Stimulated activated CD8-positive, alpha-beta memory T cell treated with anti-CD3 and anti-CD28 coated beads, Interleukin-7, amount 100 ng/mL, for 1 hour (primary cell): ENCODE measurements around the gene NPAS2.

Experiments
- DNase-seq, 2 donors: peaks; one replicate each; pipeline ENCODE4 v3.0.0-alpha.2; 2020; ENCODE audit warnings: low read depth in 2 of 2

The NPAS2 gene

DNA sequence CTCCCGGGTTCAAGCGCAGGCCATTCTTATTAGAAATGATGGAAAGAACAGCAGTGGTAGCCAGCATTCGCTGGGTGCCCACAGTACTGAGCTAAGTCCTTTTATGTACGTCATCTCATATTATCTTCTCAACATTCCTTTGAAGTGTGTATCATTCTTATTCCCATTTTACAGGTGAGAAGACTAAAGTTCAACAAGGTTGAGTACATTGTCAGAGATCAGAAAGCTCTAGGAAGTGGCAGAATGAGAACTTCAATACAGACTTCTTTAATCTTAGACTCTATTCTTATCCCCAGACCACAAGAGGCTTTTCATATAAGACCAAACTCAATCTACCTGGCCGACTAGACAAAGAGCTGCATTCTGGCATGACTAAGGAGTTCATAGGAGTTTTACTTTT is 86.7 kb downstream of the NPAS2 start:
- no peak for DNase-seq

DNA sequence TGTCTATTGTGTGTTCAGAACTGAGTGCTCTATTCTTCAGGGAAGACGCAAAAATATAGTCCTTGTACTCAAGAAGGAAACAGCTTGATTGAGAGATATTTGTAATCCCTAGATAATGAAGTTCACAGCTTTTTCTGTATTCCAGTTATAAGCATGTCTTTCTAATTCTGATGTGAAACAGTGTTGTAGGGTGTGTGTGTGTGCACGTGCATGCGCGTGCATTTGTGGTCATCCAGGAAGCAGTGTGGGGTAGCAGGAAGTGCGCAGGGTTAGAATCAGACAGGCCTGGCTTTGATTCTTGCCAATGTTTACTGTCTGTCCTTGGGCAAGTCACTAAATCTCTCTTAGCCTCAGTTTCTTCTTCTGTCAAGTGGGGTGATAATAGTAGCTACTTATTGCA is 87.9 kb downstream of the NPAS2 start:
- DNase-seq, result no peak

DNA sequence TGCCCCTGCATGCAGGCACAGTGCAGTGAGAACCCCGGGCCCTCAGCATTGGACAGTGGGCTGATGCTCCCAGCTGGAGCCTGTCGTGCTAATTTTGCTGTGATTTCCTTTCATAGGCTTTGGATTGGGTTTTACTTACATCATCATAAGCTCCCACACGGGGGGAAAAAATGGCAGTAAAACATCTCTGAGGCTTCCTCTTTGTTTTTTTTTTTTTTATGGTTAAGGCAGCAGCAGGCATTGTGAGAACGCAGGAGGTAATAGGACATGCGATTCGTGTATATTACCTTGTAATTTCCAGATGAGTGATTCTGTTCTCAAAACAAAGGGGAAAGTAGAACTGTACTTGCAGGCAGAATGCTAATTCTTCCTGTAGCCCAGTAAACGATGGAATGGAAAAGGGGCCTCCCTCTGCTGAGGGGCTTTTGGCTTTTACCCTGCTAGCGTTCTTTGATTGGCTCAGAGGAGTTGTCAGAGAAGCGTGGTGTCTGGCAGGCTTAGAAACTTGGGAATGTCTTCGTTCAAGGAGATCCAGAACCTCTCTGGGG is 89.7 kb downstream of the NPAS2 start:
- DNase-seq, result no peak

DNA sequence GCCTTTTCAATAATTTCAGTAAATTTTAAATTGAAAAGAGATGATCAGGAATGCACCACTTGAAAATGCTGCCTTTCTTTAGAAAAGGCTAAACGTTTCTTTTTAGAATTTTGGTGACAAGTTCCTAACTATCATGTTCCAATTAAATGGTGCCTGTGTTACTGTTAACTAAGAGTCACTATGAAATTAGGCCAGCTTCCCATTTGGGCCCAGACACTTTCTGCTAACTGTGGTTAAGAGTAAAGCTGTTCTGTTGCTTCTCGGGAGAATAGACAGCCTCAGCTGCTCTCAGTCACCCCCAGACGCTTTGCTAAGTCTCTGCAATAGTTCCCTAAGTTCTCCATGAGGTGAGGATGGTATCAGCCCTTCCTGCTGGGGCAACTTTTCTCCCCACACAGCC is 90.2 kb downstream of the NPAS2 start:
- no peak for DNase-seq

DNA sequence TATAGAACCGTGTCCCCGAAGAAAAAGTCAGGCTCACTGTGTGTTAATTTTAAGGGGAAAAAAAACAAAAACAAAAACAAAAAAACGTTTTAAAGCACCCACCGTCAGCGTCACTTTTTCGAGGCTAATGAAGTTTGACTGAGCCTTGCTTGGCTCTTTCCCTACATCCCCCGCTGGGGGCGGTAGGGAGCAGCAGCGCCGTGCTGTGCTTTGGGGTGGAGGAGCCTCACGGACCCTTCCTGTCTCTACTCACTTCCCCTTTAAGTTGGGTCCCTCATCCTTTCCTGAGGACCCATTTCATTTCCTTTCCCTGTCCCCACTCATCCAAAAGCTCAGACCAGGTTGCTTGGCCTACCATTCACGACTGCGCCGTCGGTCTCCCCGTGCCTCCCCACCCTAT is 99.4 kb downstream of the NPAS2 start:
- no peak for DNase-seq

DNA sequence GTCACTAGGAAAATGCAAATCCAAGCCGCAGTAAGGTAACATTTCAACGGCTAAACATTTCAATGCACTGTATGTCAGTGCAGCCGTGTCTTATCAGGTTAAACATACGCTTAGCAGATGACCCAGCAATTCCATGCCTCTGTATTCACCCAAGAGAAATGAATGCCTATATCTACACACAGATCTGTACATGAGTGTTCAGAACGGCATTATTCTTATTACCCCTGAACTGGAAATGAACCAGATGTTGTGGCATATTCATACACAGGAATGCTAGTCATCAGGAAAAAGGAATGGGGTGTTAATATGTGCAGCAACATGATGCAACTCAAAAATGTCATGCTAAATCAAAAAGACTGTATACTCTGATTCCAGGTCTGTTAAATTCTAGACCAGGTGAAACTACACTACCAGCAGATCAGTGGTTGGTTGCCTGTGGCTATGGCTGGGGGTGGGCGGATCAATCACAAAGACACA is 101.8 kb downstream of the NPAS2 start:
- DNase-seq, result no peak

DNA sequence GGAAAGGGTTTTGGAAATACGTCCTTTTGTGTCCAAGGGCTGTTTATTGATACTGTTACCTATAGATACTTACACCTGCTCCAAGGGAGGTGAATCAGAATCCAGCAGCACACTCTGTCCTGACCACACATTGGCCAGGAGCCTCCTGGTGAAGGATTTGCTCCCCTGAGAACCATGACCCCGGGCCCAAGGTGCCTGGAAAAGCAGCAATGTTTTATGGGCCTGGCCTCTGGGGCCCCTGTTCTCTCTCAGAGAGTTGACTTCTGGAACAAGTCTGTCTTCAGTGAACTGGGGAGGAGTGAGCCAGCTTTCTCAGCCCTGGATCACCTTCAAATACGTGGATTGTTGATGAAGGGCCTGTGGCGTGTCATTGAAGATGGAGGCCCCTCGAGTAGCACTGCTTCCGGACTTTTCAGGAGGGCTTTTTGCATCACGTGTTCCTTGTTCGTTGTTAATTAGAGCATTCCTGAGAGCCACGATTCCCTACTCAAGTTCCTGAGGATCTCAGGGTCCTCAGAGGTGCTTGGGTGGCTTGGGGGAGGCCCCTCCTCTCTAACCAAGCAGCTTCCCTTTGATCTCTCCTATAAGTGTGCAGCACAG is 103.6 kb downstream of the NPAS2 start:
- DNase-seq, result no peak

DNA sequence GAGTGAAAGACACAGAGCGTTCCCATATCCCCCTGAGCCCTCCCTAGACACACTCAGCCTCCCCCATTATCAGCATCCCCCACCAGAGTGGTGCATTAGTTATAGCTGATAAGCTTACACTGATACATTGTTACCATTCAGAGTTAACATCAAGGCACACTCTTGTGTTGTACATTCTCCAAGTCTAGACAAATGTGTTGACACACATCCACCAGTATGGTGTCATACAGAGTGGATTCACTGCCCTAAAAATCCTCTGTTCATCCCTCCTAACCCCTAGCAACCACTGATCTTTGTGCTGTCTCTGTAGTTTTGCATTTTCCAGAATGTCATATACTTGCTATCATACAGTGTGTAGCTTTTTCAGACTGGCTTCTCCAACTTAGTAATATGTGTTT is 104.2 kb downstream of the NPAS2 start:
- no peak for DNase-seq

DNA sequence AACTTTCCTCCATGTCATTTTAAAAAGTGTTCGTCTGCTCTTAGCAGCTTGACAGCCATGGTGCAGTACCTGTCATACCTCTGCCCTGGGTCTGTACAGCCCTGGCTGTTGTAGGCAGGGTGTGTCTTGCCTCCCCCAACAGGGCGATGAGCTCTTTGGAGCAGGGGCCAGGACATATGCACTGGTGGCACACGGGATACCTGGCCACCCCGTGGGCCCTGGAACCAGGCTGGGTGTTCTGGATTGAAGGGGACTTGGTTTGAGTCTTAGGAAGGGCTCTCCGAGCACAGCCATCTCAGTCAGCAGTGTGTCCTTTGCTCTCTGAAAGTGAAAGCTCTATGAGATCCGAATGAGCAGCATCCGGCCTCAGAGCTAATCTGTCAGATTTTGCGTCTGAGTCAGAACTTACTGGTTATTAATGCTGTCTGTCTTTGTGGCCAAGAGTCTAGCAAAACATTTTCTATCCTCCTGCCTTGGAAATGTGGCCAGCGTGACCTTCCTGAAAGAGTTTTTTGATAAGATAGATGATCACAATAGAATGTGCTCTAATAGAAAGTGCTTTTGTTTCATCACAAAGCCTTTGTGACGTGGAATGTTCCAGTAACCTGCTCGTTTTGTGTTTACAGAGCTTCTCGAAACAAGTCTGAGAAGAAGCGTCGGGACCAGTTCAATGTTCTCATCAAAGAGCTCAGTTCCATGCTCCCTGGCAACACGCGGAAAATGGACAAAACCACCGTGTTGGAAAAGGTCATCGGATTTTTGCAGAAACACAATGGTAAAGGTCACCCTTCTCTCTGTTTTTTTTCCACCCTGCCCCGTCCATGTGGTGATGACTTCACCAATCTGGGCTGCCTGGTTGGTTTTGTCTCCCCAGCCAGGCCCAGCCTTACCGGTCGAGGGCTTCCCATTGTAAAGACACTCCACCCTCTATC is 104.8 kb downstream of the NPAS2 start:
- no peak for DNase-seq

DNA sequence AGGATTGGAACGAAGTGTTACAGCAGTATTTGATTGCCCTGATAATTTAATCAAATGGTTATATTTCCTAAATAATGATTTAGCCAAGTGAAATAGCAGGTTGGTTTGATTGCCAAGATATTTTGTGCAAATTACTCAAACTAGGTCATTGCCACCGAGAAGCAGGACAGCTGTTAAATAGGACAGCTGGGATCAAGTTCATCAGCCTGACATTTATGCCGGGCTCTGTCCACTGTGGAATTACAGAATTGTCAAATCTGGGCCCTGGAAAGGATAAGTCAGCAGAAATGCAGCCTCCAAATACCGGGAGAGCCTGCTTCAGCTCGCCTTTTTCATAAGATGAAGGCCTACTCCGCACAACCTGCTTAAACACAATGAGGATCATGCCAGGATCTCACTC is 108.3 kb downstream of the NPAS2 start:
- no peak for DNase-seq

DNA sequence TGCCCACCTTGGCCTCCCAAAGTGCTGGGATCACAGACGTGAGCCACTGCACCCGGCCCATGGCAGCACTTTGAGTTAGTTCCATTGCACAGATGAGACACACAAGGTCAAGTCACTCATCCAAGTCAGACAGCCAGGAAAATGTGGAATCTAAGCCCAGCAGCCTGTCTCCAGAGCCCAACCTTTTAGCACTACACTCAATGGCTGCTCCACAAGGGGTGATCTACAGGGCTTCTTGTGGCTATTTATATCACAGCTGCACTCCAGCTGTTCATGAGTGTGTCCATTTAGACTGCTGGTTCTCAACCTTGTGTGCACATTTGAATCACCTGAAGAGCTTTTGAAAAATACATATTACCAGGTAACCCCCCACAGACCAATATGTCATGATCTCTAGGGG is 109.2 kb downstream of the NPAS2 start:
- no peak for DNase-seq

DNA sequence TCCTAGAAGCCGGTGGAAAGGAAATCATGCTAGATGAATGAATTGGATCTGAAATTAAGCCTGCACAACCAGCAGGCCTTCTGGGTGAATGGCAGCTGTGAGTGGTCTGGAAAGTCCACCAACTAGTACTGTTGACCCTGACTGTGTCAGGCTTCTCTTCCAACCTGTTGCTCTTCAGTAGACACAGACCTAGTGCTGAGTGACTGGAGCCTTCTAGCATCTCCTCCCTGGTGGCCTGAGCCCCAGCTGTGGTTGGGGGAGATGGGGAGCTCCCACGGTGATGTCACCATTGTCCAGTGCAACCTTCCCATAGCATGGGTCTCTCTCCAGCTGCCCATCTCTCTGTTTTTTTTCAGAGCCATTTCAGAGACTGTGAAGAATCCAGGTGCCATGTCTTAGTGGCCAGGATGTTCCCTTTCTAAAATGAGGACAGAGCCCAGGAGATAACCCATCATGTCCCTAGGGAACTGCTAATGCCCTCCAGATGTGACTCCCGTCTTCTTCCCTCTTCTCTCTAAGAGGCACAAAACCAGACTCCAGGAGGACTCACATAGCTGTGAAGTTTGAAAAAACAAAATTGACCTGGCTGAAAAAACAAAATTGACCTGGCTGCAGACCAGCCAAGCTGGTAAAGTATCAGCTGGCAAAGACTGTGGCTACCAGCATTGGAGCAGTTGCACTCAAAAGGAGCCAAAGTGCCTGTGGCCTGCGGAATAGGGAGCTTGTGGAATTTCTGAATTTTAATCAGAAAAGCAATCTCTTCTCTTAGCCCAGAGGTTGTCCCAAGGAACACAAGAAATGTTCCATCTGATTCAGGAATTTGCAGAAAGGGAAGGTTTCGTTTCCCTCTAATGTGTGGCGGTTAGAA is 114.8 kb downstream of the NPAS2 start:
- no peak for DNase-seq

DNA sequence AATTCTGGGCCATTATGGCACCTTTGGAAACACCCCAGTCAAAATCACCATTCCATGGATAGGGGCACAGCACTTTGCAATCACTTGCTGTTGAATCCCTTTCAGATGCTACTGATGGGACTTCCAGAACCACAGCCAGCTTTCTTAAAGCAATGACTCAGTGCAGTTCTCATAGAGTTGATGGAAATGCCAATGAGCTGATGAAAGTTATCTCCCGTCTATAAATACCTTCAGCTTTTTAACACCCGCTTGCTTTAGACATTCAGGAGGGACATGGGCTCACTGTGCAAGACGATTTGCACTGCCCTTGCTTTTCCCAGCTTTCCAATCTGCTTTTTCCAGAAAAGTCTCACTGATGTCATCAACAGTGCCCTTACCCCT is 115.4 kb downstream of the NPAS2 start:
- DNase-seq, result no peak

DNA sequence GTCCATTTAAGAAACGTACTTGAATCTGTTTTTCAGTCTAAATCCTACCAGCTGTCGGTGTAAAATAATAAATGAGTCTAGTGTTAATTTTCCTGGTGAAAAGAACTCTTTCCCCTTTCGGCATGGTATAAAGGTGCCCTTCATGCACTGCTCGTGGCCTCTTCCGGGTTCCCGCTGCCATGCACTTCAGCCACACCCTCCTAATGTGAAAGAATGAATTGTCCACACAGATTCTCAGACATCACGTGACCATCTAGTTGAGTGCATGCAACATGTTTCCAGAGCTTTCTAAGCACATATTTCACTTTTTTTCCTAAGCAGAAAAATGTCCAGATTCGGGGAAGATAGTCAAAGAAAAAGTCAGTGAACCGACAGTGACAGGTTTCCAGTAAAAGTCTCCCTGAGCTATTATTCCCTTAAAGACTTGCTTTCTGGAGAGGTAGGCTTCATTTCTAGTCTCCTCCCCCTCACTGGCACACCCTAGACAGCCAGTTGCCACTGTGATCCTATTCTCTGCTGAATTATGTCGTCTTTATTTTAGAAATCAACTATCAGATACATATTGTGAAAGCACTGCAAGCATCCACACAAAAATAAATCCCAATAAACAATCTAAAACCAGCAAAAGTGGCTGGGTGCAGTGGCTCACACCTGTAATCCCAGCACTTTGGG is 116.3 kb downstream of the NPAS2 start:
- no peak for DNase-seq

DNA sequence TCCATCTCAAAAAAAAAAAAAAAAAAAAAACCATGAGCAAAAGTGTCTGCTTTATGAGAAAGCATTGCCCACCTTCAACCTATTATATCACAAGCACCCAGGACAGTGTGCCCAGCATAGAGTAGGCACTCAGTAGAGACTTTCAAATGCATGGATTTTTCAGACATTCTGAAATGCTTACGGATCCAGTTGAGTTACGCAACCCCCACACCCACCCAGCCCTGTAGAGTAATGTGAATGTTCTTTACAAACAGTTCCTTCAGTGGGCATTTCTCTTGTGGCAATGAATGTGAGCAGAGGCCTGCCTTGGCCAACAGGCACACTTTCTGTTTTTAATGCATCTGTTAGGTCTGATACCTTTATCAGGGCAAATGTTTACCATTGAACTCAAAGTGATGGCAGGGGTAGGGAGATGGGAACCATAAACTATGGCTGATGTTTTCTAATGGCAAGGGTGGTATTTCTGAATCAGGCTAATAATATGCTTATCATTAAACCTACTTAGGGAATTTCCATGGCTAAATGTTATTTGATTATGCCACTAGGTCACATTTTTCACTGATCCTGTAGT is 117.1 kb downstream of the NPAS2 start:
- DNase-seq, result no peak

DNA sequence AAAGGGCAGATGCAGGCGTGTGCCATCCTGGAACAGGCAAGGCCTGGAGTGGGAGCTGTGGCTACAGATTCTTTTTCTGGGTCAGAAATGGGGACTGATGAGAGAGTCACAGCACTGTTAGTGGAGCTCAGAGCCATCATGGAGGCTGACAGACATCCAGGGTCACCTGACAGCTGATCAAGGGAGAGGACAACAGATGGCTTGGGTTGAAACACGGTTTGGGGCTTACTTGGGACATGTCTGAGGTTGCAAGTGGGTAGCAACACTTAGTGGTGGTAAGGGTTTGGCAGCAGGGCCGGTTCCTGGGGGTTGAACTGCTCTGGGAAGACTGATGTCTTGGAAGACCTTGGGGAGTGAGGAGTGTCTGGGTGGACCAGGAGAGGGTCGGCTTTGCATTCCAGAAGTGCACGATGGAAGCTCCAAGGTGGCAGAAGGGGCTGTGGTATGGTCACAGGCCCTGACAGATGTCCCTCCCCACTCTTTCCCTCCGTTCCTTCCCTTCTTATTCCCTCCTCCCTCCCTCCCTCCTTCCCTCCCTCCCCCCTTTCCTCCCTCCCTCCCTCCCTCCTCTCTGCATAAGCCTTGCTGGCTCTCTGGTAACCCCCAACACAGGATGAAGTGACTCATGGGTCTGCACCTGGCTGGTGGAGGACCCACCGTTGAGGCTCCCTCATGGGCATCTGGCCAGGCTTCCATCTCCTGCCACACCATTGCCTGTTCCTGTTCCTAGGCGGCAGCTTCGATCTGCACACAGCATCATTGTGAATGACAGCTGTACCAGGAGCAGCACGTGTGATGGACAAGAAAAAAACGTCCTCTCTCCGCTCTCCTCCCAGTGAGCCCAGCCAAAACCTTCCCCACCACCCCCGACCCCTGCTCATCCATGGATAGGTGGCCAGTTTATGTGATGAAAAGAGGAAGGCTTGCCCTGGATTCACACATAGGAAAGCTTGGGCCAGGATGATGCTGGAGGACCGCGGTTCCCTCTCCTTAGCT is 118.4 kb downstream of the NPAS2 start:
- no peak for DNase-seq

DNA sequence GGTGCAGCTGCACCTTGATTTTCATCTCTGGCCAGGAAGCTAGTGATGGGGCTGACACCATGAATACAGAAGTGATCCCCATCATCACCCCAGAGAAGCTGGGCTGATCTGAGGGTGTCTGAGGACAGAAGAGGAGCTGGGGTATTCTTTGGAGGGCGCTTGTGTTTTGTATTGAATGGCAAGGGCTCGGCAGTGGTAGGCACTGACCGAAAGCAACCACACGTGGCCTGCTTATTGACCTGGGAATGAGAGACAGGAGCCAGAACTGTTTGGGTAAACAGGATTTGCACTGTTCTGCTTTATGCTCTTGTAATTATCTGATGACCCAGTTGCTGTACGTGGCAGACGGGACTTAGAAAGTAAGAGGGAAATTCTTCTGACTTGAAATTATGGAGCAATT is 119.5 kb downstream of the NPAS2 start:
- DNase-seq, result no peak

DNA sequence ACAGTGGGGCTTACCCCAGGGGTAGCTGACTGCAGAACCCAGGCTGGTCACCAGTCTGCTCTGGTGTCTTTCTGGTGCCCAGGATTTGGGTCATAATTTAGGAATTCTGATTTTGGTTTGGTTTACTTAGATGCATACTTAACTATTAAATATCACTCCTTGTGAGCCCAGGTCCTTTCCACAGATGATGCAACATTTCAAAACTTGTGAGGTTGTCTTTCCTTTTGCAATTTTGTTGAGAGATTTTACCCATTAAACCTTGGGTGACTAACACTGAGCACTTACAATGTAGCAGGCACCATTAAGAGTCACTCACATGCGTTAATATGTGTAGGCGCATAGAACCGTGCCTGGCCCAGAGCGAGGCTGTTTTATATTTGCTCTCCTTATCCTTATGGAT is 120.3 kb downstream of the NPAS2 start:
- DNase-seq, result no peak

DNA sequence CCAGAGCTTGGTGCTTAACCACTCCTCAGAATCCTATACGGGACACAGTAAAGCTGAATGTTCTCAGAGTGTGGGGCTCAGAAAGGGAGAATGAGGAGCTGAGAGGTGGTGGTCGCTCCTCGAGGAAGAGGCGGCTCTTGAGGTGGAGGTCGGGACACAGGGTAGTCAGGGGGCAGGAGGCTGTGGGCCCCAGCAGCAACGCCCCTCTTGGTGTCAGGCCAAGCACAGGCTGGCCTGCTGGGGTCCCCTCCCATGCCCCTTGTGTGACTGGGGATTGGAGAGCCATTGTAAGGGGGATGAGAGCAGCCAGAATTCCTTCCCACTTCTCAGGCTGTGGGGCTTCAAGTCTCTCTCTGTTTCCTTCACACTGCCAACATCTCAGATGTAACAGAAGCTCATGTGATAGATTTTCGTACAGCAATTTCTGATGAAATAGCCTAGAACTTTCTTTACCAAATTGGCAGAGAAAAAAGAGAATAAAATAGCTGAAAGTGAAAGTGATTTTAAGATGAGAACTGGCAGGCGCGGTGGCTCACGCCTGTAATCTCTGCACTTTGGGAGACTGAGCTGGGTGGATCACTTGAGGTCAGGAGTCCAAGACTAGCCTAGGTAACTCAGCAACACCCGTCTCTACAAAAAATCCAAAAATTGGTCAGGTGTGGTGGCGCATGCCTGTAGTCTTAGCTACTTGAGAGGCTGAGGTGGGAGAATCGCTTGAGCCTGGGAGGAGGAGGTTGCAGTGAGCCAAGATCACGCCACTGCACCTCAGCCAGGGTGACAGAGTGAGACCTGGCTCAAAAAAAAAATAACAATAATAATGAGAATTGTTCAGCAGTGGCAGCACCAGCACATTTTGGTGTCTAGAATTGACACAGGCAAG is 121.1 kb downstream of the NPAS2 start:
- DNase-seq, result no peak
